NCI-H146 treated with DMSO at 0.1 percent for 48 hours (cell line): ENCODE measurements around the gene KIF20B.
A peak's percentile ranks its signal among the peaks of the same experiment; 100 is the strongest.
"Not testable (repeated sequence)": the region's sequence is repeated elsewhere in the genome, so short reads cannot be mapped to it uniquely, and the experiment has no call there.

Source experiments
- DNase-seq: peaks from one replicate; lab custom pipeline; 2025; ENCODE audit not compliant: unreplicated experiment; lab: John Stamatoyannopoulos, UW

The KIF20B gene

DNA sequence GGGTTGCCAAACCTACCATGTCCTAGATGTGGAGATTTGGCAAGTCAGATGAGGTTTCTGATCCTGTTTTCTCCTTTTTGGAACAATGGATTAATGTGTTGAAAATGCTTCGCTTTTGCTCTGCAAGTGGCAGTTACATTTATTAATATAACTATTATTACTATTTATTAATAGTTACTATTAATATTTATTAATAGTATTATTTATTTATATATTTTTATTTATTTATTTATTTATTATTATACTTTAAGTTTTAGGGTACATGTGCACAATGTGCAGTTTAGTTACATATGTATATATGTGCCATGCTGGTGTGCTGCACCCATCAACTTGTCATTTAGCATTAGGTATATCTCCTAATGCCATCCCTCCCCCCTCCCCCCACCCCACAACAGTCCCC lies 62.3 kb downstream of the KIF20B start:
- not testable (repeated sequence) for DNase-seq

DNA sequence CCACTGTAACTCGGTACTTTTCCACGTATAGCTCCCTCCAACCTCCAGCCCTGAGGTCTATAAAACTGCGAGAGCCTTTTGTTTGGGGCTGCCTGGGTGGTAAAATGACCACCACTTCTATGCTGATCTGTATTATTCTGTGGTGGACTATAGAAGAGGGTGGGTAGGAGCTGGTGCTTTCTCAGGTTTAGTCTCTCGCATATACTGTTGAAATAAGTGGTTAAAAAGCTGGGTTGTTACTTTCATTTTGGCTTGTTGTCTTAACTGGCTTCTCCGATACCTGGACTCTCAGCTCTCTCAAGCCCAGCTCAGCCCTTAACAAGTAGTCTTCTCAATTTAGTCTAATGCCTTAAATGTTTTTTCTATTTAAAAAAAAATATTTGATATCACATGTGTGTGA lies 70.3 kb downstream of the KIF20B start:
- no peak for DNase-seq

DNA sequence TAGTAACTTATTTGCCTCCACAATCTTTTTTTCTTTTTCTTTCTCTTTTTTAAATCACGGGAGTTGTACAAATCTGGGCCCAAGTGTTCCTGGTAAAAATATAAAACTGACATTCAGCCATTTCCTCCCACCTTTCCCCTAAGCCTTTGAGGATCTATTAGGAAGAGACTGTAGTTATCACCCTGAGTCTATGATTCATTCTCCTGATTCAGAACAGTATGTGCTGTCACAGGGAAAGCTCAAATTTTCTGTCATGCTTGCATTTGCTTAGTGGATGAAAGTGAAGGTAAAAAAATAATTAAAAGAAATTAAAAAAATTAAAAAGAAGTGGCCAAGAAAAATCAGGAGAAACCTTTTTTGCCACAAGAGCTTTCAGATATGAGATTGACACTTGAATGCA lies 71.7 kb downstream of the KIF20B start:
- DNase-seq: no peak

DNA sequence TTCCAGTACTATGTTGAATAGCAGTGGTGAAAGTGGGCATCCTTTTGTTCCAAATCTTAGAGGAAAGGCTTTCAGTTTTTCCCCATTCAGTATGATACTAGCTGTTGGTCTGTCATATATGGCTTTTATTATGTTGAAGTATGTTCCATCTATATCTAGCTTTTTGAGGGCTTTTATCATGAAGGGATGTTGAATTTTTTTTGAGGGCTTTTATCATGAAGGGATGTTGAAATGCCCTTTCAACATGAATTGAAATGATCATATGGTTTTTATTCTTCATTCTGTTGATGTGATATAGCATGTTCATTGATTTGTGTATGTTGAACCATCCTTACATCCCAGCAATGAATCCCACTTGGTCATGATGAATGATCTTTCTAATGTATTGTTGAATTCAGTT lies 75.3 kb downstream of the KIF20B start:
- DNase-seq: no peak

DNA sequence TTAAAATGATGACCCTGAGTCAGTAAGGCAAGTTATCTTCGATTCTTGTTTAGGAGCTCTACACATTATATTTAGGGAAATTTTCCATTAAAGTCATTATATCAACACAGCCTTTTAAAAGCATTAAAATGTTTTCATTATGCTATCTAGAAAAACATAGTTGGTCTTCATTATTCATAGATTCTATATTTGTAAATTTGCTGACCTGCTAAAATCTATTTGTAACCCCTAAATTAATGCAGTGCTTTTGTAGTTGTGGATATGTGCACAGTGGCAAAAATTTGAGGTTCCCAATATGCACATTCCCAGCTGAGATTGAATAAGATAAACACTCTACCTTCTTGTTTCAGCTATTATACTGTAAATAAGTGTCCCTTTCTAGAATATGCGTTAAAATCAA lies 81.1 kb downstream of the KIF20B start:
- DNase-seq: no peak

DNA sequence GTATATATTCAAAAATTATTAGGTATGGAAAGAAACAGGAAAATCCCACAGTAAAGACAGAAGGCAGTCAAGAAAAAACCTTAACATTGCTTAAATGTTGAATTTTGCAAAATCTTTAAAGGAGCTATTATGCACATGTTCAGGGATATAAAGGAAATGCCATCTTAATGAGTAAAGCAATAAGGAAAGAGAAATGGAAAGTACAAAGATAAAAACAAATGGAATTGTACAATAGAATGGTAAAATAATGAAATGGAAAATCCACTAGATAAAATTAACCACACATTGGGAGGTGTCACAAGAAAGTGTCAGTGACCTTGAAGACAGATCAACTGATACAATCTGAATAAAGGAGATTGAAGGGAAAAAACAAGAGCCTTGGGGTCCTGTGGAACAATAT lies 82.0 kb downstream of the KIF20B start:
- no peak for DNase-seq

DNA sequence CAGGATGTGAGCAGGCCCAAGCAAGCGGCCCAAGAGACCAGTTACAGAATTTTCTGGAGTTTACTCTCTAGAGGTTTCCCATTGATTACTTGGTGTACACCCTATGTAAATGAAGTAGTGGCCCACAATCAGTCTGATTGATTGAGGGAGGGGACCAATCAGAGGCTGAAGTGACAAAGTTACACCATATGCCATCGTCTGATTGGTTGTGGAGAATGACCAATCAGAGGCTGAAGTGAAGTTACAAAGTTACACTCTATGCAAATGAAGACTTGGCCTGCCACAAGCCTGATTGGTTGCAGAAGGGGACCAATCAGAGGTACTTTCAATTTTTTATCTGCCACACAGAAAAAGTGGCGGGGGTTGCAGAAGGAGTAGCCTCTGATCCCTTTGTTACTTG lies 83.7 kb downstream of the KIF20B start:
- DNase-seq: no peak

DNA sequence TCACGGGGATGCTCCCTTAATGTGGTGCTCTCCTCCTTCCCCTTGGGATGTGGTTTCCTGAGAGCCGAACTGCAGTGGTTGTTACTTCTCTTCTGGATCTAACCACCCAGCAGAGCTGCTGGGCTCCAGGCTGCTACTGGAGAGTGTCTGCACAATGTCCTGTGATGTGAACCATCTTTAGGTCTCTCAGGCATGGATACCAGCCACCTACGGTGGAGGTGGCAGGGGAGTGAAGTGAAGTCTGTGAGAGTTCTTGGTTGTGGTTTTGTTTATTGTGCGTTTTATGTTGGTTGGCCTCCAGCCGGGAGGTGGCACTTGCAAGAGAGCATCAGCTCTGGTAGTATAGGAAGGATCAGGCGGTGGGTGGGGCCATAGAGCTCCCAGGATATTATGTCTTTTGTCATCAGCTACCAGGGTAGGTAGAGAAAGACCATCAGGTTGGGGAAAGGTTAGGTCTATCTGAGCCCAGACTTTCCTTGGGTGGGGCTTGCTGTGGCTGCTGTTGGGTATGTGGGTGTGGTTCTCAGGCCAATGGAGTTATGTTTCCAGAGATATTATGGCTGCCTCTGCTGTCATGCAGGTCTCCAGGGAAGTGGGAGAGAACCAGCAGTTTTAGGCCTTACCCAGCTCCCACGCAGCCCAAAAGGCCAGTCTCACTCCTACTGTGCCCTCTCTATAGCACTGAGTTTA lies 87.9 kb downstream of the KIF20B start:
- peak; percentile 63 for DNase-seq

DNA sequence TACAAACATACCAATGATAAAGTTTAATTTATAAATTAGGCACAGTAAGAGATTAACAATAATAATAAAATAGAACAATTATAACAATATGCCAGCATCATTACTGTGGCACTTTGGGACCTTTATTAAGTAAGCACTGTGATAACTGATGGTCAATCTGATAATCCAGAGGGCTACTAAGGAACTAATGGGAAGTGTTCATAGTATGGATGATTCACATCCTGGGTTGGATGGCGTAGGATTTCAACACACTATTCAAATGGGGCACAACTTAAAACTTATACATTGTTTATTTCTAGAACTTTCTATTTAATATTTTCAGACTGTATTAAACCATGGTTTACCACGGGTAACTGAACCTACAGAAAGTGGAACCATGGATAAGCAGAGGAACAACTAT lies 90.8 kb downstream of the KIF20B start:
- DNase-seq: no peak

DNA sequence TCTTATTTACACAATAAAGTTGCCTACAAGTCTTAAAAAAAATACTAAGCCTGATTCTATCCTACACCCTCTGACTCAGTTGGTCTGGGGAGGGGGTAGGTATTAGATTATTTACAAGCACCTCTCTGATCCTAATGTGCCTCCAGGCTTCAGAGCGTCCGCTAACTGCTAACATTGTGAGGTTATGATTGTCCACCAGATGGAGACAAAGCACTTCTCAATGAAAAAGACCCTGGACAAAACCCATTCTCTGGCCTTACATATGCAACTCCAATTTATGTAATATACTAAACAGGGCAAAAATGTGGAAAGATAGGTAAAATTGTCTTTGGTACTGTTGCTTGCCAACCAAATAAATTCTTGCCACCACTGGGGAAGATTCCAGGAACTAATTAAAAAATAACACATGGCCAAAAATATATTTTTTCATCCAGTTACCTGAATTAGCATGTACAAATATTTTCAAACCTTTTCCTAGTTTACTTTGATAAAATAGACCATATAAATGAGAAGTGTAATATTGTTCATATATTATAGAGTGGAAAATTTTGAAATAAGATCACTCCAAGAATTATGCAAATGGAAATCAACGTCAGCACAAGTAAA lies 92.4 kb downstream of the KIF20B start:
- peak; percentile 65 for DNase-seq

DNA sequence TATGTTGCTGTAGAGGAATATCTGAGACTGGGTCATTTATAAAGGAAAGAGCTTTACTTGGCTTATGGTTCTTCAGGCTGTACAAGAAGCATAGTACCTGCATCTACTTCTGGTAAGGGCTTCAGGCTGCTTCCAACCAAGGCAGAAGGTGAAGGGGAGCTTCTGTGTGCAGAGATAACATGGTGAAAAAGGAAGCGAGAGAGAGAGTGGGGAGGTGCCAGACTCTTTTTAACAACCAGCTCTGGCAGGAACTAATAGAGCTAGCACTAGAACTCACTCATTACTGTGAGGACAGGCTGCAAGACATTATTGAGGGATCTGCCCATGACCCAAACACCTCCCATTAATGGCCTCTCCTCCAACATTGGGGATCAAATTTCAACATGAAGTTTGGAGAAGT lies 94.5 kb downstream of the KIF20B start:
- DNase-seq: no peak

DNA sequence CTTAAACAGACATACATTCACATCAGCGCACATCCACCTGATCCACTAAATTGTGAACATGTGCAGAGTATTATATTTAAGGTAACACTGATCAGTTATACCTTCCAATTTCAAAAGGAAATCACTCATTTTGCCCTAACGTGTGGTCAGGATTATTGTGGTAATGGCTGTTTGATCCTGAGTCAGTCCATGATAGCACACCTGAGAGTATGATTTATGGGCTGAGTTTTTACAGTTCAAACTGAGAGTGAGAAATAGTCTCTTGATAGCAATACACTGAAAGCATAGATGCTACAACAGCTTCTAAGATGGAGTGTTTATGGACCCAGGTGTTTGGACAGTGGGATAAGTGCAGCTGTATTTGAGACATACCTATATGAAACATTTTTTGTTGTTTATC lies 96.7 kb downstream of the KIF20B start:
- no peak for DNase-seq

DNA sequence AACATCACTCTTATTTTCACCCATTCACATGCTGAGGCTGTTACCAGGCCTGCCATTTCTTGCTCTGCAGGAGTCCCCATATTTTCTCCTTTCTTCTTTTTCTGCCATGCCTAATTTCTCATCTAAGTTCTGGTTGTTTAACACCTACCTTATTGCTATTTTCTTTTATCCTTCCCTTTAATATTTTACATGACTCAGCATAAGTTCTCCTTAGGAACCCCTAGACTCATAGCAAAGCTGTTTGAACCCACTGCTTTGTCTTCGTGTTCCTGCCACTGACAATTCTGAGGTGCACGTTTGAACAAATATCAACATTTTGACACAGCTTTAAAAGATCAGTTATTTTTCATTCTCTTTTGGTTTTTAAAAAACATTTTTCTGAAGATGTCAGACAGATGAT lies 98.2 kb downstream of the KIF20B start:
- DNase-seq: no peak

DNA sequence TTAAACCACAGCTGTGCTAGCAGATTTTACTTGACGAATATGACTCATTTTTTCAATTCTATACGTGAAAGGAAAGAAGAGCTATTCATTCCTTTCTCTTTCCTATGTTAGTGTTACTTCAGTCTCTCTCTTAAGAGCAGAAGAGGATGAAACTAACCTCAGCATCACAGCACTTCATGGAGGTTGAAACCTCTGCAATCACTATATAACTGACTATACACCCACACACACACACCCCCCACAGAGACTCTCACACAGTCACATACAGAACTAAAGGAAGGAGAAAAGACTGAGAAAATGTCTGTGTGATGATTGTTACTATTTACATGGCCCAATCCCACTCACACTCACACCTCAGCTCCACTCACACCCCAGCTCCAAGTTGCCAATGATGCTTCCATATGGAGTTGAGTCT lies 104.2 kb downstream of the KIF20B start:
- DNase-seq: peak; percentile 26

DNA sequence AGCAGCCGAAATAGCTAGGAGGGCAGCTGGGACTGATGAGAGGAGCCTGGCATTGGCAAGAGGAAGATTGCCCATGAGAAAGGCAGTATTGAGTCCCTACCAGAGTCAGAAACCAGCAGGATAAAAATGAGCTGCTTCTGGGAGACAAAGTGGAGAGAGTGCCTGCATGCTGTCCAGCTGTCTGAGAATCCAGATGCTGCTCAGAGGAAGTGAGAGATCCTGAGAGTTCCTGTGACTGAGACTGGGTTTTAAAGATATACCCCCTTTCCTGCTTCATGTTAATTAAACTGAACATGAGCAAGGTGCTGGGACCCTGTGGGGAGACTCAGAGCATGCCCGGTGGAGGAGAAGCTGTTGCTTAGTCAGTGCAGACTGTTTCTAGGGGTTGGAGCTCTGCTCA lies 107.5 kb downstream of the KIF20B start:
- no peak for DNase-seq

DNA sequence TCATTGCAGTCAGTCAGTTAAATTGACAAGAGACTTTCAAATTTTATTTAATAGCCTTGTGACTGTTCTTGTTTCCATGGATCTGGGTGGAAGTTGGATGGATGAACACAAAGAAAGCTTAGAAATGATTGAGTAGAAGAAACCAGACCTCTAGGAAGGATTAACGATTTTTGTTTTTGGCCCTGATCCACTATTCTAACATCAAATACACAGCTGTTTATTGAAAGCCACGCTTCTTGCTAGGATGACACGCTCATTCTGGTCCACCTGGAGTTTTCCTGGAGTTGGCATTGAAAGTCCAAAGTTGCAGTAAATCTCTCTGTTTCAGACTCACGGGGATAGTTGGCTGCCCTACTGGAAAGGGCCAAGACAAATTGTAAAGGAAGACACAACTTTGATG lies 108.4 kb downstream of the KIF20B start:
- DNase-seq: no peak

DNA sequence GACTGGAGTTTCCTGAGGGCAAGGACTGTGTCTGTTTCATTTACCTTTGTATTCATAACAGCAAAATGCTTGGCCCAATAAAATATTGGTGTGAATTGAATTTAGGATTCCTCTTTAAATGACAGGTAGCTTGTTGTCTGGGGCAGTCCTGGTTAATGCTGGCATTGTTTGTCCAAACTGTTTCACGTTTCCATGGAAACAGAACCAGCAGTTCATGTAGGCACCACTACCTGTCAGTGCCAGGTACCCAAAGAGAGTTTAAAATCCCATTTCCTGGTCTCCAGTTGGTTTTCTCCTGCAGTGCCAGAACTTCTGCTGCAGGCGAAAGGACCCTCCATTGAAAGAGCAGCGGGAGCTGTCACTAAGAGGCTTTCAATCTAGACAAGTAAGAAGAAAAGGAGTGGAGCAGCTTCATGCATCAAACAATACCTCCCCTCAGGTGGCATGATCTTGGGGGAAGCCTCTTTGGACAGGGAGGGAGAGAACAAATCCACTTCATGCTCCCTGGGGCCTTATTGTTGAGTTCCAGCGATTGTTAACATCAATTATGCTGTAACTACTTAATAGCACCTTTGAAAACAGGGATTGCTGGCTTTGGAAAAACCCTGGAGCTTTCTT lies 109.6 kb downstream of the KIF20B start:
- DNase-seq: peak; percentile 97

DNA sequence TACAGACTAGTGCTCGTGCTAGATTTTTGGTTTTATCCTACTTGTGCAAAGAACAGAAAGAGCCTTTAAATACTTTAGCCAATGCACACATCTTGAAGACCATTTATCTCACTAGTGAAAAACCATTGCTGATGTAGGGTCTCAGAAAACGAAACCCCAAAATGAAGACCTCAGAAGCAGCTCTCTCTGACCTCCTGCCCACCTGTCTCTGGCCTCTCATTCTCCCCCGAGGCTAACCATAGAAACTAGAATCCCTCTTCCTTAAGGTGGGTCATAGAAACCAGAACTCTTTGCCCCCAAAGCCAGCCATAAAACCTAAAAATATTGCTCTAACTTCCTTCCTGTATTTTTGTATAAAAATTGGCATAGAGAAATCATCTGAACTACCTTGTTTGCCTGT lies 112.2 kb downstream of the KIF20B start:
- no peak for DNase-seq

DNA sequence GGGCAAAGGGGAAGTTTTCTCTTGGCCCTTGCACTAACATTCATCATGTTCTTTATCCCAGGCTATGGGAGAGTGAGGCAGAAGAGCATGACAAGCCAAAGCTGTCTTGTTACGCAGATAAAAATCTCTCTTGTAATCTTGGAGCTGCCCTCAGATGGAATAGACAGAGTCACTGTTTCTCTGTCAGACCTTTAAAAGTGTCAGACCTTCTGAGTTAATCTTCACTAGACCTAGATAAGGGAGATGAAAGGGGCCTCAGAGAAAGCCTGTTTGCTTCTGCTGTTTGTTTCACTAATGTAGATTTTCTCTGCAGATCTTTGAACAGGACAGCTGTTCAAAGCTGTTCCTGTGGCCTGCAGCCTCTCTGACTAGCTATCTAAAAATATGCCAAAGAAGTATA lies 112.9 kb downstream of the KIF20B start:
- DNase-seq: no peak

DNA sequence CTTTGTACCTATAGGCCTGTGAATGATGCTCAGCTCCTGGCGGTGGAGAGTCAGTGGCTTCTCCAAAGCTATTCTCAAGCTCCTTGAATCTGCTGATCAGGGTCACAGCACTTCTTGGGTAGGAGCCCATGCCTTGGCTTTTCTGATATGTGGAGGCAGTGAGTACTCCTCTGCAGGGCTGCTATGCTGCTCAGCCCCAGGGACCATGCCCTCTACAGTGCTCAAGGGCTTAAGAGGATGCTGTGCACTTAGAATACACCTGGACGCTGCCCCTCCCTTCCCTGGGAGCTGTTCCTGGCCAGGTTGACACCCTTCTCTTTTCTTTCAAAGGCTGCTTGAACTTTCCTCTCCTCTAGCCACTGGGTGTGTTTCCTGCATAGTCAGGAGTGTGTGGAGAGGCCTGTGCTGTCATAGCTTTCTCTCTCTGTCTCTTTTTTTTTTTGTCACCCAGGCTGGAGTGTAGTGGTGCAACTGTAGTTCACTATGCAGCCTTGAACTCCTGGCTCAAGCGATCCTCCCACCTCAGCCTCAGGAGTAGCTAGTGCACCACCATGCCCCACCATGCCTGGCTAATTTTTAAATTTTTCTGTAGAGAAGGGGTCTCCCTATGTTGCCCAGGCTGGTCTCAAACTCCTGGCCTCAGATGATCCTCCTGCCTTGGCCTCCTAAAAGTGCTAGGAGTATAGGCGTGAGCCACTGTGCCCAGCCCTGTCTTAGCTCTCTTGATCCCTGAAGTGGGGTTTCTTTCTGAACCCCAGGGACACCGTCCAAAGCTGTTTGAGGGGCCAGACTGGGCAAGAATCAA lies 113.9 kb downstream of the KIF20B start:
- DNase-seq: no peak

DNA sequence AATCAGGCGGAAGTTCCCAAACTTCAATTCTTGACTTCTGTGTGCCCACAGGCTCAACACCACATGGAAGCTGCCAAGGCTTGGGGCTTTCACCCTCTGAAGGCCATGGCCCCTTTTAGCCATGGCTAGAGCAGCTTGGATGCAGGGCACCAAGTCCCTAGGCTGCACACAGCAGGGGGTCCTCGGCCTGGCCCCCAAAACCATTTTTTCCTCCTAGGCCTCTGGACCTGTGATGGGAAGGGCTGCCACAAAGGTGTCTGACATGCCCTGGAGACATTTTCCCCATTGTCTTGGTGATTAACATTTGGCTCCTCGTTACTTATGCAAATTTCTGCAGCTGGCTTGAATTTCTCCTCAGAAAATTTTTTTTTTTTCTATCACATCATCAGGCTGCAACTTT lies 117.6 kb downstream of the KIF20B start:
- DNase-seq: not testable (repeated sequence)
